Measurements from ENCODE around the gene DPYSL5.

The DPYSL5 gene

GRCh38 chr2:26809211-26809610, 38.7 kb upstream of the DPYSL5 start:
- DNase-seq: no peak
- no peaks in the 10 kb centered on the region for H3K4me1 ChIP-seq (ENCODE audit: control insufficient read depth, low read depth, low read length)
- H3K27ac ChIP-seq (ENCODE audit: low read depth, low read length): no peak overlapping the region
- H2BK15ac ChIP-seq (replicated peaks; ENCODE audit: low read depth): no peak overlapping the region
- H3K79me1 ChIP-seq (ENCODE audit: low read length): no peaks in the 10 kb centered on the region
- no peak overlapping the region for H3K4me3 ChIP-seq (ENCODE audit: low read length)
- no peak overlapping the region for H3K4me2 ChIP-seq (ENCODE audit: low read length)
- no peak overlapping the region for H2AK5ac ChIP-seq (ENCODE audit: low read length)
- no peak overlapping the region for H3K9ac ChIP-seq (ENCODE audit: low read length)
- no peak overlapping the region for H3K18ac ChIP-seq (ENCODE audit: low read length)
- H2BK120ac ChIP-seq (ENCODE audit: low read depth, low read length): no peak overlapping the region
- H2BK5ac ChIP-seq (ENCODE audit: low read length): no peak overlapping the region
- no peak overlapping the region for H3K56ac ChIP-seq (ENCODE audit: low read length)
- no peak overlapping the region for H3K23ac ChIP-seq (ENCODE audit: low read length)
- H4K5ac ChIP-seq (ENCODE audit: low read length): no peak overlapping the region
- WGBS (ENCODE audit: extremely low coverage, insufficient coverage, low lambda C conversion rate): no CpG with 5 or more reads among the region's 3 CpGs
- H4K8ac ChIP-seq (ENCODE audit: low read depth, low read length): no peak overlapping the region
- no peak overlapping the region for H3K4ac ChIP-seq (ENCODE audit: low read depth, low read length)
- no peaks in the 10 kb centered on the region for H3K36me3 ChIP-seq (ENCODE audit: control insufficient read depth, insufficient read depth, low read length)
- no peaks in the 10 kb centered on the region for H3K27me3 ChIP-seq (ENCODE audit: insufficient read depth, low read length, poor library complexity)
- H3K79me2 ChIP-seq (ENCODE audit: control insufficient read depth, insufficient read depth, low read length): no peaks in the 10 kb centered on the region

- Histone ChIP-seq H3K4ac (ENCODE audit: low read depth, low read length) (no peak overlapping the region), H3K4me2 (ENCODE audit: low read length) (no peak overlapping the region), H3K79me1 (ENCODE audit: low read length) (no peaks in the 10 kb centered on the region), H3K4me1 (ENCODE audit: control insufficient read depth, low read depth, low read length) (no peaks in the 10 kb centered on the region), H3K56ac (ENCODE audit: low read length) (no peak overlapping the region), H2BK5ac (ENCODE audit: low read length) (no peak overlapping the region), H3K4me3 (ENCODE audit: low read length) (no peak overlapping the region), H2BK15ac (replicated peaks; ENCODE audit: low read depth) (no peak overlapping the region), H3K27ac (ENCODE audit: low read depth, low read length) (no peak overlapping the region), H4K8ac (ENCODE audit: low read depth, low read length) (no peak overlapping the region), H3K36me3 (ENCODE audit: control insufficient read depth, insufficient read depth, low read length) (no peaks in the 10 kb centered on the region), H3K27me3 (ENCODE audit: insufficient read depth, low read length, poor library complexity) (no peaks in the 10 kb centered on the region), H3K9ac (ENCODE audit: low read length) (no peak overlapping the region), H3K23ac (ENCODE audit: low read length) (no peak overlapping the region), H2AK5ac (ENCODE audit: low read length) (no peak overlapping the region), H2BK120ac (ENCODE audit: low read depth, low read length) (no peak overlapping the region), H3K18ac (ENCODE audit: low read length) (no peak overlapping the region), H3K79me2 (ENCODE audit: control insufficient read depth, insufficient read depth, low read length) (no peaks in the 10 kb centered on the region), H4K5ac (ENCODE audit: low read length) (no peak overlapping the region)
- DNase-seq: peak; percentile 8
- WGBS (ENCODE audit: extremely low coverage, insufficient coverage, low lambda C conversion rate): no CpG with 5 or more reads among the region's 6 CpGs
These were observed 37.9 kb upstream of the DPYSL5 start for GRCh38 chr2:26809876-26810577.

- H4K5ac ChIP-seq (ENCODE audit: low read length): no peak overlapping the region
- no peak overlapping the region for H2BK15ac ChIP-seq (replicated peaks; ENCODE audit: low read depth)
- no peak overlapping the region for H3K56ac ChIP-seq (ENCODE audit: low read length)
- H3K36me3 ChIP-seq (ENCODE audit: control insufficient read depth, insufficient read depth, low read length): no peaks in the 10 kb centered on the region
- no peak for DNase-seq
- H3K4me3 ChIP-seq (ENCODE audit: low read length): no peak overlapping the region
- H3K27ac ChIP-seq (ENCODE audit: low read depth, low read length): no peak overlapping the region
- no peak overlapping the region for H3K4me2 ChIP-seq (ENCODE audit: low read length)
- H3K79me1 ChIP-seq (ENCODE audit: low read length): no peaks in the 10 kb centered on the region
- no peaks in the 10 kb centered on the region for H3K27me3 ChIP-seq (ENCODE audit: insufficient read depth, low read length, poor library complexity)
- H3K4ac ChIP-seq (ENCODE audit: low read depth, low read length): no peak overlapping the region
- no peak overlapping the region for H3K23ac ChIP-seq (ENCODE audit: low read length)
- no peak overlapping the region for H4K8ac ChIP-seq (ENCODE audit: low read depth, low read length)
- no peak overlapping the region for H2BK120ac ChIP-seq (ENCODE audit: low read depth, low read length)
- H3K18ac ChIP-seq (ENCODE audit: low read length): no peak overlapping the region
- no peak overlapping the region for H2BK5ac ChIP-seq (ENCODE audit: low read length)
- no peak overlapping the region for H2AK5ac ChIP-seq (ENCODE audit: low read length)
- H3K9ac ChIP-seq (ENCODE audit: low read length): no peak overlapping the region
- no CpG with 5 or more reads among the region's 8 CpGs for WGBS (ENCODE audit: extremely low coverage, insufficient coverage, low lambda C conversion rate)
- H3K4me1 ChIP-seq (ENCODE audit: control insufficient read depth, low read depth, low read length): no peaks in the 10 kb centered on the region
- no peaks in the 10 kb centered on the region for H3K79me2 ChIP-seq (ENCODE audit: control insufficient read depth, insufficient read depth, low read length)
These were observed 36.7 kb upstream of the DPYSL5 start for GRCh38 chr2:26811261-26811660.

GRCh38 chr2:26811791-26812694, 35.9 kb upstream of the DPYSL5 start:
- Histone ChIP-seq H2BK5ac (ENCODE audit: low read length) (no peak overlapping the region), H2BK120ac (ENCODE audit: low read depth, low read length) (no peak overlapping the region), H3K79me2 (ENCODE audit: control insufficient read depth, insufficient read depth, low read length) (no peaks in the 10 kb centered on the region), H3K56ac (ENCODE audit: low read length) (no peak overlapping the region), H2AK5ac (ENCODE audit: low read length) (no peak overlapping the region), H3K9ac (ENCODE audit: low read length) (no peak overlapping the region), H4K5ac (ENCODE audit: low read length) (no peak overlapping the region), H2BK15ac (replicated peaks; ENCODE audit: low read depth) (no peak overlapping the region), H3K27me3 (ENCODE audit: insufficient read depth, low read length, poor library complexity) (no peaks in the 10 kb centered on the region), H3K4ac (ENCODE audit: low read depth, low read length) (no peak overlapping the region), H3K79me1 (ENCODE audit: low read length) (no peaks in the 10 kb centered on the region), H3K18ac (ENCODE audit: low read length) (no peak overlapping the region), H3K36me3 (ENCODE audit: control insufficient read depth, insufficient read depth, low read length) (no peaks in the 10 kb centered on the region), H3K4me2 (ENCODE audit: low read length) (no peak overlapping the region), H3K4me3 (ENCODE audit: low read length) (no peak overlapping the region), H4K8ac (ENCODE audit: low read depth, low read length) (no peak overlapping the region), H3K4me1 (ENCODE audit: control insufficient read depth, low read depth, low read length) (no peaks in the 10 kb centered on the region), H3K23ac (ENCODE audit: low read length) (no peak overlapping the region), H3K27ac (ENCODE audit: low read depth, low read length) (no peak overlapping the region)
- no CpG with 5 or more reads among the region's 14 CpGs for WGBS (ENCODE audit: extremely low coverage, insufficient coverage, low lambda C conversion rate)
- peak; percentile 13 for DNase-seq

- H3K4ac ChIP-seq (ENCODE audit: low read depth, low read length): no peak overlapping the region
- no peak overlapping the region for H4K5ac ChIP-seq (ENCODE audit: low read length)
- no CpG with 5 or more reads among the region's 3 CpGs for WGBS (ENCODE audit: extremely low coverage, insufficient coverage, low lambda C conversion rate)
- no peak overlapping the region for H4K8ac ChIP-seq (ENCODE audit: low read depth, low read length)
- no peaks in the 10 kb centered on the region for H3K4me1 ChIP-seq (ENCODE audit: control insufficient read depth, low read depth, low read length)
- no peak overlapping the region for H3K4me2 ChIP-seq (ENCODE audit: low read length)
- H3K27me3 ChIP-seq (ENCODE audit: insufficient read depth, low read length, poor library complexity): no peaks in the 10 kb centered on the region
- no peak overlapping the region for H2BK15ac ChIP-seq (replicated peaks; ENCODE audit: low read depth)
- H3K9ac ChIP-seq (ENCODE audit: low read length): no peak overlapping the region
- no peaks in the 10 kb centered on the region for H3K79me2 ChIP-seq (ENCODE audit: control insufficient read depth, insufficient read depth, low read length)
- DNase-seq: no peak
- no peak overlapping the region for H3K23ac ChIP-seq (ENCODE audit: low read length)
- H3K27ac ChIP-seq (ENCODE audit: low read depth, low read length): no peak overlapping the region
- no peak overlapping the region for H3K4me3 ChIP-seq (ENCODE audit: low read length)
- no peak overlapping the region for H2AK5ac ChIP-seq (ENCODE audit: low read length)
- no peak overlapping the region for H3K56ac ChIP-seq (ENCODE audit: low read length)
- no peak overlapping the region for H2BK120ac ChIP-seq (ENCODE audit: low read depth, low read length)
- H2BK5ac ChIP-seq (ENCODE audit: low read length): no peak overlapping the region
- no peaks in the 10 kb centered on the region for H3K36me3 ChIP-seq (ENCODE audit: control insufficient read depth, insufficient read depth, low read length)
- H3K79me1 ChIP-seq (ENCODE audit: low read length): no peaks in the 10 kb centered on the region
- H3K18ac ChIP-seq (ENCODE audit: low read length): no peak overlapping the region
These were observed 35.2 kb upstream of the DPYSL5 start for GRCh38 chr2:26812731-26813130.

Measured in mesendoderm (in vitro differentiated cells).